Osteocyte (in vitro differentiated cells): ENCODE results near the gene PDHA2. TPM values are rescaled to one million over a fixed set of nuclear protein-coding genes. Genes with fewer than 3 reads are reported as not detected.

Experiments used
- DNase-seq: peaks from one replicate; pipeline ENCODE4 v3.0.0; 2021; ENCODE audit warnings: mixed read lengths; ENCODE audit not compliant: unreplicated experiment; ENCODE audit errors: extremely low spot score
- H3K27ac Mint-ChIP-seq: one replicate; pipeline ENCODE4 v1.8.0; 2021; ENCODE audit warnings: mild to moderate bottlenecking, mixed read lengths; ENCODE audit not compliant: unreplicated experiment
- H3K27me3 Mint-ChIP-seq: one replicate; pipeline ENCODE4 v1.8.0; 2021; ENCODE audit warnings: mixed read lengths; ENCODE audit not compliant: unreplicated experiment
- H3K36me3 Mint-ChIP-seq: one replicate; pipeline ENCODE4 v1.8.0; 2021; ENCODE audit warnings: mixed read lengths; ENCODE audit not compliant: unreplicated experiment
- H3K4me1 Mint-ChIP-seq: one replicate; pipeline ENCODE4 v1.8.0; 2021; ENCODE audit warnings: mixed read lengths; ENCODE audit not compliant: unreplicated experiment
- H3K4me3 Mint-ChIP-seq: one replicate; pipeline ENCODE4 v1.8.0; 2021; ENCODE audit warnings: mild to moderate bottlenecking, moderate library complexity, mixed read lengths; ENCODE audit not compliant: unreplicated experiment
- H3K9me3 Mint-ChIP-seq: one replicate; pipeline ENCODE4 v1.8.0; 2021; ENCODE audit warnings: mixed read lengths; ENCODE audit not compliant: unreplicated experiment
- CTCF ChIP-seq: fragments of 200-600 bp; sonication (generic); IDR thresholded peaks from 2 replicates; pipeline ENCODE4 v1.5.0; 2021; ENCODE audit warnings: antibody characterized with exemption, mild to moderate bottlenecking, moderate library complexity
- long read RNA-seq: library from polyadenylated mRNA; unstranded; transcript quantifications from one replicate; pipeline ENCODE4 v2.0.0, GENCODE V29; 2021
- total RNA-seq: library from RNA; stranded (reverse); gene quantifications from 2 replicates; pipeline ENCODE4 v1.2.1, GENCODE V29; 2021

The PDHA2 gene
- total RNA-seq = not detected in 2 replicates
- long read RNA-seq = 0 reads

GRCh38 chr4:95839891-95840290 is at the start of gene PDHA2:
Gene PDHA2, plus strand, starts transcription at chr4:95840093. Its CDS starts 58 bp downstream, at chr4:95840151.
- no peak for DNase-seq
- H3K27me3 Mint-ChIP-seq = no peaks in the 10 kb centered on the region
- H3K9me3 Mint-ChIP-seq = no peaks in the 10 kb centered on the region
- no peaks in the 10 kb centered on the region for H3K36me3 Mint-ChIP-seq
- H3K4me1 Mint-ChIP-seq = no peaks in the 10 kb centered on the region
- no peak within 1 kb of the TSS for H3K4me3 Mint-ChIP-seq
- H3K27ac Mint-ChIP-seq = no peak within 1 kb of the TSS
- no peak for TF ChIP-seq CTCF

GRCh38 chr4:95798003-95798402 is 41.9 kb upstream of the PDHA2 start:
- Mint-ChIP-seq H3K27ac (no peak overlapping the region), H3K36me3 (no peaks in the 10 kb centered on the region), H3K4me1 (no peaks in the 10 kb centered on the region), H3K9me3 (peaks cover 10% of the 10 kb centered on the region), H3K4me3 (no peak overlapping the region), H3K27me3 (no peaks in the 10 kb centered on the region)
- no peak for DNase-seq
- TF ChIP-seq CTCF = no peak

GRCh38 chr4:95798727-95799126 is 41.2 kb upstream of the PDHA2 start:
- Mint-ChIP-seq H3K27ac (no peak overlapping the region), H3K9me3 (peaks cover 10% of the 10 kb centered on the region), H3K4me1 (no peaks in the 10 kb centered on the region), H3K4me3 (no peak overlapping the region), H3K27me3 (no peaks in the 10 kb centered on the region), H3K36me3 (no peaks in the 10 kb centered on the region)
- DNase-seq = no peak
- no peak for TF ChIP-seq CTCF

GRCh38 chr4:95821867-95822266 is 18.0 kb upstream of the PDHA2 start:
- DNase-seq = no peak
- H3K27me3 Mint-ChIP-seq = peaks cover 18% of the 10 kb centered on the region
- H3K27ac Mint-ChIP-seq = no peak overlapping the region
- no peaks in the 10 kb centered on the region for H3K36me3 Mint-ChIP-seq
- H3K9me3 Mint-ChIP-seq = no peaks in the 10 kb centered on the region
- TF ChIP-seq CTCF = no peak
- no peaks in the 10 kb centered on the region for H3K4me1 Mint-ChIP-seq
- H3K4me3 Mint-ChIP-seq = no peak overlapping the region

GRCh38 chr4:95825546-95825945 is 14.3 kb upstream of the PDHA2 start:
- no peak overlapping the region for H3K27ac Mint-ChIP-seq
- H3K4me1 Mint-ChIP-seq = no peaks in the 10 kb centered on the region
- no peak overlapping the region for H3K4me3 Mint-ChIP-seq
- H3K36me3 Mint-ChIP-seq = no peaks in the 10 kb centered on the region
- H3K9me3 Mint-ChIP-seq = no peaks in the 10 kb centered on the region
- no peak for TF ChIP-seq CTCF
- no peak for DNase-seq
- peaks cover 12% of the 10 kb centered on the region for H3K27me3 Mint-ChIP-seq
